ENCODE data around the gene GLI2. TPM values are rescaled to one million over a fixed set of nuclear protein-coding genes. Genes with fewer than 3 reads are reported as not detected.

The GLI2 gene
- total RNA-seq, 2 donors from 2014 or later = 4.9 to 5.4 TPM

DNA sequence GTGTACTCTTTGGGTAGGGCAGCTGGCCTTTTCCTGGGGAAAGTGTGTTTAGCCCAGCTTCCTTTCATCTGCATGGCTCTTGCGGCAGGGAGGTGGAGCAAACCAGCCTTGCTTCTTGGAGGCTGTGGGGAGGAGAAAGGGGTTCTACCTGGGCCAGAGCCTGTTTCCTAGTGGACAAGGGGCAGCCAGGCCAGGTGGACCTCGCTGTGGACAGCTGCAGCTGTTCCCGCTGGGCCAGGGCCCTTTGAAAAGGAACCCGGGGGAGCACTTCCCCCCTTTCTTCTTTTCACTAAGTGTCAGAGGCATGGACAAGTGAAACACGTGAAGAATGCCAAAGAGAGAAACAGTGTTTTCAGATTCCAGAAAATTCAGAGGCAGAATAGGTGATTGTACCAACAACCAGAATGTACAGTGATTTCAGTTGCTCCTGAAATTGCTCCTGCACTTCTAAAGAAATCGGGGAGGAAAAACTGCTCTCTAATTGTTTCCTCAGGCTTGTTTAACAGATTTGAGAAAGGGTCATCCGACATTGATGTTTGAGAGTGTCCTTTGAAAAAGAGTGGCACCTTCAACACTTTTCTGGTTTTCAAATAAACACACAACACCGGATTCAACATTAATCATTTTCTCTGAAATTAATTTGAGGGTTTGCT lies 3.9 kb downstream of the GLI2 start:
- H3K4me1 ChIP-seq (ENCODE audit: control insufficient read depth in 1 of 2, low read depth in 2 of 2) = peaks cover 3 to 22% of the 10 kb centered on the region in 2 donors
- no peak overlapping the region for H3K27ac ChIP-seq
- TF ChIP-seq, protein P1, sequence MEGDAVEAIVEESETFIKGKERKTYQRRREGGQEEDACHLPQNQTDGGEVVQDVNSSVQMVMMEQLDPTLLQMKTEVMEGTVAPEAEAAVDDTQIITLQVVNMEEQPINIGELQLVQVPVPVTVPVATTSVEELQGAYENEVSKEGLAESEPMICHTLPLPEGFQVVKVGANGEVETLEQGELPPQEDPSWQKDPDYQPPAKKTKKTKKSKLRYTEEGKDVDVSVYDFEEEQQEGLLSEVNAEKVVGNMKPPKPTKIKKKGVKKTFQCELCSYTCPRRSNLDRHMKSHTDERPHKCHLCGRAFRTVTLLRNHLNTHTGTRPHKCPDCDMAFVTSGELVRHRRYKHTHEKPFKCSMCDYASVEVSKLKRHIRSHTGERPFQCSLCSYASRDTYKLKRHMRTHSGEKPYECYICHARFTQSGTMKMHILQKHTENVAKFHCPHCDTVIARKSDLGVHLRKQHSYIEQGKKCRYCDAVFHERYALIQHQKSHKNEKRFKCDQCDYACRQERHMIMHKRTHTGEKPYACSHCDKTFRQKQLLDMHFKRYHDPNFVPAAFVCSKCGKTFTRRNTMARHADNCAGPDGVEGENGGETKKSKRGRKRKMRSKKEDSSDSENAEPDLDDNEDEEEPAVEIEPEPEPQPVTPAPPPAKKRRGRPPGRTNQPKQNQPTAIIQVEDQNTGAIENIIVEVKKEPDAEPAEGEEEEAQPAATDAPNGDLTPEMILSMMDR (IDR thresholded peaks at IDR 0.05) = no peak

DNA sequence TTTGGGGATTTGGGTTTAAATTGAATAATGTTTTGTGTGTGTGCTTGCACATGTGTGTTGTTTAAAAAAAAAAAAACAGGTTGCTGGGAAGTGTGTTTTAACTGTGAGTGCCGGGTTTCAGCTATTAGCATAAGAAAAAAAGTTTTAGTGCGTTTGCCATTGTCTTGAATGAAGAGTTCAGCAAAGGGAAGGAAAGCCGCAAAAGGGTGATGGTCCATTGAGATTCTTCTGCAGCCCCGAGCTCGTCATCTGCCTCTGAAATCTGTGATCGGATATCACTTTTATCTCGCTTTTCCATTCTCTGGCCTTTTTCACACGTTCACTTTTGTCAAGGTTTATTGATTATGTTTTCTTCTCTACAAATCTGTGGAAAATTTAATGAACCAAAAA lies 4.7 kb downstream of the GLI2 start:
- ATAC-seq (ENCODE audit: insufficient number of reproducible peaks, low FRiP score, low read depth) = no peak
- no peak overlapping the region for H3K4me3 ChIP-seq
- no peaks in the 10 kb centered on the region for H3K36me3 ChIP-seq
- peaks cover 3 to 22% of the 10 kb centered on the region in 2 donors for H3K4me1 ChIP-seq (ENCODE audit: control insufficient read depth in 1 of 2, low read depth in 2 of 2)
- H3K27ac ChIP-seq = no peak overlapping the region
- no peak for DNase-seq (ENCODE audit: low spot score)
- H3K27me3 ChIP-seq (replicated peaks; ENCODE audit: insufficient read depth) = no peaks in the 10 kb centered on the region
- TF ChIP-seq, protein P1 (IDR thresholded peaks at IDR 0.05) = no peak
- no peaks in the 10 kb centered on the region for H3K9me3 ChIP-seq

More for the DNA sequence above, 3.9 kb downstream of the GLI2 start:
- ATAC-seq (ENCODE audit: insufficient number of reproducible peaks, low FRiP score, low read depth) (no peak), DNase-seq (ENCODE audit: low spot score) (no peak)
- H3K9me3 ChIP-seq = no peaks in the 10 kb centered on the region
- no peaks in the 10 kb centered on the region for H3K36me3 ChIP-seq
- no peaks in the 10 kb centered on the region for H3K27me3 ChIP-seq (replicated peaks; ENCODE audit: insufficient read depth)
- H3K4me3 ChIP-seq = no peak overlapping the region

DNA sequence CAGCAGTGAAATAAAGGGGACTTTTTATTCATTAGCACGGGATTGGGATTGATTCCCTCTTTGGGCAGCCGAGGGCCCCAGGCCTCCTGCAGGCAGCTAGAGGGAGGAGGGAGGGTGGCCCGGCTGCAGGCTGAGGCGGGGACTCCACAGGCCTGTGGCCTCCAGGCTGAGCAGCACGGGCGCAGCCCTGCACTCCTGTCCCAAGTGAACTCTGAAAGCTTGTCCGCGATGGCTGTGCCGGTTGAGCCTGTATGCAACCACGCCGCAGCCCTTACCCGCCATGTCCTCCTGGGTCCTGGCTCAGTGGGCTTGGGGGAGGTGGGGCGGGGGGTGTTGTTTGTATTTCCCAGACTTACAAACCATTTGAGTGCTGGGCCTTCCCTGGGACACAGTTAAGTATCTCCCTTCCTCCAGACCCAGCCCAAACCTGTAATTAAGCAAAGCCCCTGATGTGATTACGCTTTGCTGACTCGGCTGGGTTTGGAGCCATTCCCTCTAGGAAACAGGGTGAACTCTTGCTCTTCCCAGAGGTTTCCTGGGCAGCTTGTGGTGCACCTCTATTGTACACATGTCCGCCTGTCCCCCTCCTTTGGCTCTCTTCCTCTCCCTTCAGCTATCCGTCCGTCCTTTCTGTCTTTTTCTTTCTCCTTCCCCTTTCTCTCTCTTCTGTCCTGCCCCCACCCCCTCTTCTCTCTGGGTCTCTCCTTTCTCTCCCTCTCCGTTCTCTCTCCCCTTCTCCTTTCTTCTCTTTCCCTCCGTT lies 5.3 kb downstream of the GLI2 start:
- TF ChIP-seq, protein P1 (IDR thresholded peaks at IDR 0.05) = no peak
- Histone ChIP-seq H3K9me3 (no peaks in the 10 kb centered on the region), H3K4me1 (ENCODE audit: control insufficient read depth in 1 of 2, low read depth in 2 of 2) (peaks cover 3 to 22% of the 10 kb centered on the region in 2 donors), H3K27ac (no peak overlapping the region), H3K27me3 (replicated peaks; ENCODE audit: insufficient read depth) (no peaks in the 10 kb centered on the region), H3K36me3 (no peaks in the 10 kb centered on the region), H3K4me3 (peak overlapping the region; percentile 66)
- DNase-seq (ENCODE audit: low spot score) (no peak), ATAC-seq (ENCODE audit: insufficient number of reproducible peaks, low FRiP score, low read depth) (no peak)

DNA sequence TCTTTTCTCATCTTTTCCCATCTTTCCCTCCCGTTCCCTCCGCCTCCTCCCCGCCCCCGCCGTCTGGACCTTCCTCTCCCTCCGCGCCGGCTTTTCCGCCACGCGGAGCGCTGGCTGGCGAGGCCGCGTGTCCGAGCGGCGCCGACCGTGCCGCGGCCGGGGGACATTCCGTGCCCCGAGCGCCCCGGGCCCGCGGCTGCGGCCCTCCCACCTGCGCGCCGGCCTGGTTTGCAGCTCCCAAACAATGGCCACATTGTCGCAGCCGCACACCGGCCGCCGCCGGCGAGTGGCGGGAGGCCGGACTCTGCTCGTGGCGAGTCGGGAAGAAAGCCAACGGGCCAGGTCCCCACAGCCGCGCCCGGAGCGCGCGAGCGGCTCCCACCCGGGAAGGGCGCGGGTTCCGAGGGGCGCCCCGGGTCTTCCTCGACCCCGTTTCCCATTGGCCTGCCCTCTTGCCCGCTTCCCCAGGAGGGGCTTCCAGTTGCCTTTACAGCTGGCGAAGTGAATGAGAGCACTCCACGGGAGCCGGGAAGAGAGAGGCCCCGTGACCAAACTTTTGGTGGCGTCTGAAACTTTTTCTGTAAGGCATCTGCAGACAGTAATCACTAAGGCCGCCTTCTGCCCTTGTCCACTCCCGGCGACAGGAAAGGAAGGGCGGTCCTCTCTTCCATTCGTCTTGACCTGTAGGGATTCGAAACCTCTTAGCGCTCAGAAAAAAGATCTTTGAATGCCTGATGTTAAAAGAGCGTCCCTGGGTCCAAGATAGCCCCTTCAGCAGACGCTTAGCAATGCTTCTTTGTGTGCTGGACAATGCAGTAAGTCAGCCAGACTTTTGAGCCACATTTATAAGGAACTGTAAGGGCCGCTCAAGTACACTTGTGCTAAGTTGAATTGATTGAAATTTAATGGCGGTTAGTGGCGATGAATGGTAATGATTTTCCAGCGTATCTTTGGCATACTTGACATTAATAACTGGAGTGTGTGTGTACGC lies 6.2 kb downstream of the GLI2 start:
- Histone ChIP-seq H3K4me1 (ENCODE audit: control insufficient read depth in 1 of 2, low read depth in 2 of 2) (peaks cover 3 to 22% of the 10 kb centered on the region in 2 donors), H3K27ac (no peak overlapping the region)

More for the DNA sequence above, 6.2 kb downstream of the GLI2 start:
- DNase-seq (ENCODE audit: low spot score) (no peak), ATAC-seq (ENCODE audit: insufficient number of reproducible peaks, low FRiP score, low read depth) (no peak)
- Histone ChIP-seq H3K4me3 (peak overlapping the region; percentile 66), H3K9me3 (no peaks in the 10 kb centered on the region), H3K27me3 (replicated peaks; ENCODE audit: insufficient read depth) (no peaks in the 10 kb centered on the region), H3K36me3 (no peaks in the 10 kb centered on the region)
- TF ChIP-seq, protein P1 (IDR thresholded peaks at IDR 0.05) = no peak

Data from thoracic aorta (tissue), 2 donors.